KMS-11 (cell line): Measurements from ENCODE around the gene LMTK3.
"Not testable (repeated sequence)": the region's sequence is repeated elsewhere in the genome, so short reads cannot be mapped to it uniquely, and the experiment has no call there.

ENCODE experiments used
- H2AFZ ChIP-seq: fragments of 200-600 bp; sonication (generic); 2 replicates; pipeline ENCODE4 v1.6.1; 2016; ENCODE audit warnings: antibody characterized with exemption, mixed run types, low read depth
- H3K27ac ChIP-seq: fragments of 200-600 bp; sonication (generic); 2 replicates; pipeline ENCODE4 v1.6.1; 2016; ENCODE audit warnings: mild to moderate bottlenecking, mixed run types
- H3K27me3 ChIP-seq: fragments of 200-600 bp; sonication (generic); 2 replicates; pipeline ENCODE4 v1.6.1; 2017; ENCODE audit warnings: mild to moderate bottlenecking, low read depth, mixed run types, moderate library complexity; ENCODE audit not compliant: insufficient read depth
- H3K36me3 ChIP-seq: fragments of 200-600 bp; sonication (generic); 2 replicates; pipeline ENCODE4 v1.6.1; 2017; ENCODE audit warnings: mild to moderate bottlenecking, mixed run types; ENCODE audit not compliant: insufficient read depth
- H3K4me1 ChIP-seq: fragments of 200-600 bp; sonication (generic); 2 replicates; pipeline ENCODE4 v1.6.1; 2016; ENCODE audit warnings: mild to moderate bottlenecking, low read depth, mixed run types; ENCODE audit not compliant: poor library complexity, severe bottlenecking
- H3K4me2 ChIP-seq: fragments of 200-600 bp; sonication (generic); 2 replicates; pipeline ENCODE4 v1.7.0; 2016; ENCODE audit warnings: mild to moderate bottlenecking, mixed run types
- H3K4me3 ChIP-seq: fragments of 200-600 bp; sonication (generic); IDR thresholded peaks from 2 replicates; pipeline ENCODE4 v1.6.1; 2017; ENCODE audit warnings: low read depth, low read length, mixed read lengths; ENCODE audit not compliant: insufficient read depth
- H3K79me2 ChIP-seq: fragments of 200-600 bp; sonication (generic); 2 replicates; pipeline ENCODE4 v1.6.1; 2016; ENCODE audit warnings: low read depth, mixed run types; ENCODE audit not compliant: insufficient read depth
- H3K9ac ChIP-seq: fragments of 200-600 bp; sonication (generic); 2 replicates; pipeline ENCODE4 v1.6.1; 2016; ENCODE audit warnings: mild to moderate bottlenecking, mixed run types
- H4K20me1 ChIP-seq: fragments of 200-600 bp; sonication (generic); 2 replicates; pipeline ENCODE4 v1.6.1; 2016; ENCODE audit warnings: mild to moderate bottlenecking, mixed run types; ENCODE audit not compliant: insufficient read depth
- TF ChIP-seq, protein P1 (sequence below): fragments of 200-600 bp; sonication (generic); conservative IDR thresholded peaks from 2 replicates; pipeline ENCODE4 v1.6.1; 2017; ENCODE audit warnings: low read depth, mild to moderate bottlenecking, antibody characterized with exemption, low read length, moderate library complexity, mixed read lengths

LMTK3 gene

DNA sequence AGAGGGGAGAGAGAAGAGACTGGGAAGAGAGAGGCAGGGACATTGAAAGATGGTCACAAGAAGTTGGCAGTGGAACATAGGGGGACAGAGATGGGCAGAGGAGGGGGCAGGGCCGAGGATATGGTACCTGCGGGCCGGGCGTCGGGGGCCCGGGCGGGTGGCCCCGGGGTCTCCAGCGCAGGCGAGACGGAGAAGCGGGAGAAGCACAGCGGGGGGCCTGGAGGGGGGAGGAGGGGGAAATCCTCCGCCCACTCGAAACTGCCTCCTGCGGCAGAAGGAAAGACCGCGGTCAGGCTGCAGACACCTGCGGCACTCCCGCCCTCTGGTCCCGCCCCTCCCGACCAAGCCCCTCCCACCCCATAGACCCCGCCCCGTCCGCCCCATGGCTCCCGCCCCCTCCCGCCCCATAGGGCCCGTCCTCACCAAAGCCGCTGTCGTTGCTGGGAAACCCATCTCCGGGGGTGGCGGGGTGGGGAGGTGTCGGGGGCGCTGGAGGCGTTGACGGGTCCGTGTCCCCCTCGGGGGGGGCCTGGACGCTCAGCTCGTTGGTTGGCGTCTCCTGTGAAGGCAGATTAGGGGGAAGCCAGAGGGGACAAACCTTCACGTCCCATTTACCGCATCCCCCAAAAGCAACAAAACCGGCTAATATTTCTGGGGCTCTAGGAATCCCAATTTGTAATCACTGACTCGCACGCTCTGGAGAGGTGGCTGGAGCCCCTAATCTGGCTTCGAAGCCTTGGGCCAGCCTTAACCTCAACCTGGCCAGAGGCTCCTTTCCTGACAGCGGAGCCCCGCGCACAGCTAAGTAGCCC, 20.4 kb downstream of the LMTK3 start:
- Histone ChIP-seq H3K27me3 (peaks cover 57% of the 10 kb centered on the region), H4K20me1 (no peaks in the 10 kb centered on the region), H3K4me2 (peak overlapping the region; percentile 95), H3K4me1 (peaks cover 34% of the 10 kb centered on the region), H3K9ac (no peak overlapping the region), H3K36me3 (no peaks in the 10 kb centered on the region), H3K27ac (no peak overlapping the region), H3K4me3 (no peak overlapping the region), H3K79me2 (no peaks in the 10 kb centered on the region), H2AFZ (peak overlapping the region; percentile 8; the same call in 1 of the 2 replicates)
- TF ChIP-seq, protein P1, sequence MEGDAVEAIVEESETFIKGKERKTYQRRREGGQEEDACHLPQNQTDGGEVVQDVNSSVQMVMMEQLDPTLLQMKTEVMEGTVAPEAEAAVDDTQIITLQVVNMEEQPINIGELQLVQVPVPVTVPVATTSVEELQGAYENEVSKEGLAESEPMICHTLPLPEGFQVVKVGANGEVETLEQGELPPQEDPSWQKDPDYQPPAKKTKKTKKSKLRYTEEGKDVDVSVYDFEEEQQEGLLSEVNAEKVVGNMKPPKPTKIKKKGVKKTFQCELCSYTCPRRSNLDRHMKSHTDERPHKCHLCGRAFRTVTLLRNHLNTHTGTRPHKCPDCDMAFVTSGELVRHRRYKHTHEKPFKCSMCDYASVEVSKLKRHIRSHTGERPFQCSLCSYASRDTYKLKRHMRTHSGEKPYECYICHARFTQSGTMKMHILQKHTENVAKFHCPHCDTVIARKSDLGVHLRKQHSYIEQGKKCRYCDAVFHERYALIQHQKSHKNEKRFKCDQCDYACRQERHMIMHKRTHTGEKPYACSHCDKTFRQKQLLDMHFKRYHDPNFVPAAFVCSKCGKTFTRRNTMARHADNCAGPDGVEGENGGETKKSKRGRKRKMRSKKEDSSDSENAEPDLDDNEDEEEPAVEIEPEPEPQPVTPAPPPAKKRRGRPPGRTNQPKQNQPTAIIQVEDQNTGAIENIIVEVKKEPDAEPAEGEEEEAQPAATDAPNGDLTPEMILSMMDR = no peak

DNA sequence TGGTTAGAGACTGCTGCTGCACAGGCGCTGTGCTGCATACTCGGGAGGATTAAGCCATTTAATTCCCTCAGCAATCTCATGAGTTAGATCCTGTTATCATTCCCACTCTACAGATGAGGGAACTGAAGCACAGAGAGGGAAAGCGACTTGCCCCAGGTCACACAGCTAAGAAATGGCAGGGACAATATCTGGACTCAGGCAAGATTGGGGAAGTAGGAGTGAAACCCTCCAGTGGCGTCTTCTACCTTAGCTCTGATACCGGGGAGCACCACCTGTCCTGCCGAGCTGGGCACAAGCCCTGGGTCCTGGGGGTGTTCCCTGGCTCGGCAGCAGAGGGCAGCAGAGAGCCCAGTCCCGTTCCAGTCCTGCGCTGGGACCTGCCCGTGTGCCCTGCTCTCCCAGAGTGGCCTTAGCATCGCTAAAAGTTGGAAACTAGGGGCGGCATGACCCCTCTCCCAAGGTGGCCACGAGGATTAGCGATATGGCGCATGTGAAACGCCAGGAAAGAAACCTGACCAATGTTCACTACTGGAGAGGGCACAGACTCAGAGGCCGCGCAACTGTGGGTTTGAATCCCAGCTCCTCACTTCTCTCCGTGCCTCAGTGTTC, 21.9 kb downstream of the LMTK3 start:
- Histone ChIP-seq H3K4me2 (peak overlapping the region; percentile 95; the same call in 1 of the 2 replicates), H3K27ac (no peak overlapping the region), H3K36me3 (no peaks in the 10 kb centered on the region), H3K27me3 (peaks cover 47% of the 10 kb centered on the region), H3K79me2 (no peaks in the 10 kb centered on the region), H3K4me1 (peaks cover 34% of the 10 kb centered on the region), H4K20me1 (no peaks in the 10 kb centered on the region), H3K9ac (no peak overlapping the region), H2AFZ (no peak overlapping the region), H3K4me3 (no peak overlapping the region)
- TF ChIP-seq, protein P1 = peak; percentile 96

DNA sequence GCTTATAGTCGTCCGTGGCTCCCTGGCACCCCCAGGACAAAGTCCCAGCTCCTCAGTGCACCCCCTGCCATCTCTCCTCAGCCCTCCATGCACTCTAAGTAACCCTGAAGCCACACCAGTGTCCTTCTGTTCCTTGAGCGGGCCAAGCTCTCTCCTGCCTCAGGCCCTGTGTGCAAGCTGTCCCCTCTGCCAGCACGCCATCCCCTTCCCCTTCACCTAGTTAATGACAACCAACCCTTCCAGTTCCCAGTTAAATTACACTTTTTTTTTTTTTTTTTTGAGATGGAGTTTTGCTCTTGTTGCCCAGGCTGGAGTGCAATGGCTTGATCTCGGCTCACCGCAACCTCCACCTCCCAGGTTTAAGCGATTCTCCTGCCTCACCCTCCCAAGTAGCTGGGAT, 23.2 kb downstream of the LMTK3 start:
- H3K27ac ChIP-seq, H3K4me2 ChIP-seq, H3K4me3 ChIP-seq, H4K20me1 ChIP-seq, H2AFZ ChIP-seq, H3K36me3 ChIP-seq, H3K9ac ChIP-seq, H3K79me2 ChIP-seq: not testable (repeated sequence)
- Histone ChIP-seq H3K27me3 (peaks cover 38% of the 10 kb centered on the region; the same call in 1 of the 2 replicates), H3K4me1 (peaks cover 34% of the 10 kb centered on the region)

DNA sequence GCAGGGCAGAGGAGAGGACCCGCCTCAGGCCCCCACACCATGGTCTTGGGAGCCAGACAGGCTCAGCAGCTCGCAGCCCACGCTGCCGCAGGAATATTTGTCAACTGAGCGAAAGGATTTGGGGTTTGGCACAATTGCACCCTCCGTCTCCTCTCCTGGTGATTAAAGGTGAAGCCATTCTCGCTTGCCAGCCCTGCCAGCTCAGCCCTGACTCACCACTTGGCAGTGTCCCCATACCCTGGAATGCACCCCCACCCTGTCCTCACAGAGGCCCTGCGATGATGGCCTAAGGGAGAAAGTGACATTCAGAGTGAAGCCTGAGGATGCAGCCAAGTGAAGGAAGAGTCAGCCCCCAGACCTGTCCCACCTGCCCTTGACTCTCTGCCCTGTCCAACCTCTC, 23.7 kb downstream of the LMTK3 start:
- TF ChIP-seq, protein P1 = no peak
- no peak overlapping the region for H3K4me3 ChIP-seq
- no peak overlapping the region for H3K9ac ChIP-seq
- H2AFZ ChIP-seq = no peak overlapping the region
- no peaks in the 10 kb centered on the region for H3K36me3 ChIP-seq
- H3K4me2 ChIP-seq = no peak overlapping the region
- H3K79me2 ChIP-seq = no peaks in the 10 kb centered on the region
- H4K20me1 ChIP-seq = no peaks in the 10 kb centered on the region
- peaks cover 38% of the 10 kb centered on the region; the same call in 1 of the 2 replicates for H3K27me3 ChIP-seq
- peaks cover 34% of the 10 kb centered on the region for H3K4me1 ChIP-seq
- H3K27ac ChIP-seq = no peak overlapping the region

DNA sequence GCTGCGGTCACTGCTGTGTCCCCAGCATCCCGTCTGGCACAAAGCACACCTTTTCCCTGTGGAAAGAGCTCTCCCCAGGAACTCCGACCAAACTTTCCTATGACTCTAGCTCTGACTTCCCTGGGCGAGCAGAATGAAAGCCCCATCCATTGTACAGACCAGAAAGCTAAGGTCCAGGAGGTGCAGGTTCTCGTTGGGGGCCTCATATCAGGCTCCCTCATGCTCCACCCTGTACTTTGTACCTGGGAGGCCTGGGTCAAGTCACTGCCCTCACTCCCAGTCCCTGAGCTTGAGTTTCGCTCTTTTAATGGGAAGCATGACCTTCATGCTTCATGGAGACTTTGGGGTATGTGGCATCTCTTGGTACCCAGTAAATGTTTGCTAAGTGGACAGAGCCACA, 24.1 kb downstream of the LMTK3 start:
- Histone ChIP-seq H4K20me1 (no peaks in the 10 kb centered on the region), H3K4me3 (no peak overlapping the region), H3K27me3 (peaks cover 38% of the 10 kb centered on the region; the same call in 1 of the 2 replicates), H2AFZ (no peak overlapping the region), H3K27ac (no peak overlapping the region), H3K4me2 (no peak overlapping the region), H3K9ac (no peak overlapping the region), H3K4me1 (peaks cover 33% of the 10 kb centered on the region), H3K79me2 (no peaks in the 10 kb centered on the region), H3K36me3 (no peaks in the 10 kb centered on the region)
- TF ChIP-seq, protein P1 = no peak

DNA sequence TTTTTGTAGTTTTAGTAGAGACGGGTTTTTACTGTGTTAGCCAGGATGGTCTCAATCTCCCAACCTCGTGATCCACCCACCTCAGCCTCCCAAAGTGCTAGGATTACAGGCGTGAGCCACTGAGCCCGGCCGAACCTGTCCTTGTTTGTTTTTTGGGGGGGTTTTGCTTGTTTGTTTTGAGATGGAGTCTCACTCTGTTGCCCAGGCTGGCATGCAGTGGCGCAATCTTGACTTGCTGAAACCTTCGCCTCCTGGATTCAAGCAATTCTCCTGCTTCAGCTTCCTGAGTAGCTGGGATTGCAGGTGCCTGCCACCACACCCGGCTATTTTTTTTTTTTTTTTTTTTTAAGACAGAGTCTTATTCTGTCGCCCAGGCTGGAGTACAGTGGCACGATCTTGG, 24.9 kb downstream of the LMTK3 start:
- H3K4me3 ChIP-seq, H3K79me2 ChIP-seq, H2AFZ ChIP-seq, H3K4me2 ChIP-seq, H3K36me3 ChIP-seq, H3K9ac ChIP-seq, H3K27ac ChIP-seq, H4K20me1 ChIP-seq: not testable (repeated sequence)
- Histone ChIP-seq H3K4me1 (peaks cover 28% of the 10 kb centered on the region), H3K27me3 (peaks cover 38% of the 10 kb centered on the region; the same call in 1 of the 2 replicates)
